K562 (cell line): ENCODE data around the gene ACBD4. TPM values are rescaled to one million over a fixed set of nuclear protein-coding genes. Genes with fewer than 3 reads are reported as not detected.

Experiments
- ATF3 ChIP-seq, 2 experiments: fragments of 450-650 bp in 1 of 2; sonication (generic) in 1 of 2; formaldehyde crosslinking in 1 of 2; IDR thresholded peaks in 1 of 2; conservative IDR thresholded peaks in 1 of 2; 2 replicates each; pipeline versions ENCODE4 v1.6.1 to v1.8.1; 2016 to 2023; ENCODE audit warnings: mild to moderate bottlenecking in 2 of 2, moderate library complexity in 2 of 2, inconsistent platforms in 1 of 2, missing genetic modification reagents in 1 of 2
- CBX5 ChIP-seq: IDR thresholded peaks from 2 replicates; pipeline ENCODE4 v1.6.1; 2014; ENCODE audit warnings: low read depth, borderline replicate concordance
- E2F3 ChIP-seq: fragments of 250-450 bp; sonication (Bioruptor Pico); IDR thresholded peaks from 2 replicates; pipeline ENCODE4 v1.4.0; 2020; ENCODE audit warnings: mild to moderate bottlenecking
- HDAC2 ChIP-seq: fragments of 450-650 bp; IDR thresholded peaks from 2 replicates; pipeline ENCODE4 v1.6.1; 2016; ENCODE audit warnings: mild to moderate bottlenecking
- KDM5B ChIP-seq: fragments of 200-600 bp; sonication (generic); IDR thresholded peaks from 2 replicates; pipeline ENCODE4 v1.6.1; 2012; ENCODE audit warnings: low read depth, mild to moderate bottlenecking, moderate library complexity, low read length, control low read depth, inconsistent platforms; ENCODE audit not compliant: insufficient replicate concordance
- MAFG ChIP-seq: fragments of 450-650 bp; conservative IDR thresholded peaks from 2 replicates; pipeline ENCODE4 v1.6.1; 2016; ENCODE audit warnings: missing genetic modification characterization, missing compliant biosample characterization
- MXI1 ChIP-seq: IDR thresholded peaks from 2 replicates; pipeline ENCODE4 v1.6.1; 2011; ENCODE audit warnings: low read depth, mild to moderate bottlenecking, improper control_type of control experiment, low read length
- NR4A1 ChIP-seq, 2 experiments: fragments of 250-450 bp in 1 of 2; fragments of 450-650 bp in 1 of 2; sonication (Bioruptor Pico) in 1 of 2; IDR thresholded peaks; 2 replicates each; pipeline versions ENCODE4 v1.4.0 to v1.6.1; 2016 to 2020; ENCODE audit warnings: mild to moderate bottlenecking in 2 of 2, missing compliant biosample characterization in 1 of 2, missing genetic modification characterization in 1 of 2, moderate library complexity in 1 of 2
- PRPF4 ChIP-seq: fragments of 200-400 bp; formaldehyde crosslinking; IDR thresholded peaks from one replicate; pipeline ENCODE4 v1.6.1; 2017; ENCODE audit warnings: low read length, low read depth, mild to moderate bottlenecking; ENCODE audit not compliant: insufficient read depth, poor library complexity, severe bottlenecking
- RBM39 ChIP-seq: fragments of 200-400 bp; formaldehyde crosslinking; optimal IDR thresholded peaks from 2 replicates; pipeline ENCODE3; 2018; ENCODE audit warnings: low read depth, low read length
- RFX7 ChIP-seq: fragments of 250-450 bp; sonication (Bioruptor Pico); IDR thresholded peaks from 2 replicates; pipeline ENCODE4 v1.5.1; 2021; ENCODE audit warnings: mild to moderate bottlenecking
- STAT5A ChIP-seq: IDR thresholded peaks from 2 replicates; pipeline ENCODE4 v1.6.1; 2012; ENCODE audit warnings: low read length, inconsistent platforms, borderline replicate concordance
- TRIM24 ChIP-seq, 2 experiments: fragments of 450-650 bp; IDR thresholded peaks; 2 replicates each; pipeline ENCODE4 v1.6.1; 2016
- ZFP36 ChIP-seq: fragments of 150-350 bp; IDR thresholded peaks from 2 replicates; pipeline ENCODE4 v1.6.1; 2018; ENCODE audit warnings: low read length, low read depth; ENCODE audit not compliant: partially characterized antibody
- ZNF395 ChIP-seq: fragments of 200-800 bp; sonication (Bioruptor generic); IDR thresholded peaks from 2 replicates; pipeline ENCODE4 v1.6.1; 2017; ENCODE audit warnings: missing genetic modification characterization, missing compliant biosample characterization
- ZNF445 ChIP-seq: fragments of 250-450 bp; sonication (Bioruptor Pico); IDR thresholded peaks from 2 replicates; pipeline ENCODE4 v1.4.0; 2020; ENCODE audit warnings: low read depth, mild to moderate bottlenecking, moderate library complexity
- polyA plus RNA-seq, 8 experiments: library from polyadenylated mRNA; depleted of rRNA in 4 of 8; stranded (reverse) in 5 of 8; unstranded in 3 of 8; fragments of >200 nt; fragmentation: Nextera tagmentation in 2 of 8; fragmentation: Illumina TruSeq in 1 of 8; extraction: Ambion mirVana in 2 of 8; extraction: Trizol in 1 of 8; gene quantifications; 2 replicates each; pipeline versions ENCODE4 v1.2.1 to v1.2.3, GENCODE V29; 2011 to 2014; ENCODE audit warnings: inconsistent platforms in 1 of 8, missing spikeins in 1 of 8
- total RNA-seq, 7 experiments: library from RNA; depleted of rRNA in 6 of 7; stranded (reverse); fragments of >200 nt in 6 of 7; fragmentation: Illumina TruSeq in 2 of 7; extraction: Trizol in 2 of 7; gene quantifications; 2 replicates each; pipeline versions ENCODE4 v1.2.1 to v1.2.3, GENCODE V29; 2011 to 2021; ENCODE audit warnings: low replicate concordance in 1 of 7
- TF ChIP-seq, protein P1 (sequence below): fragments of 250-450 bp; sonication (Bioruptor Pico); IDR thresholded peaks from 2 replicates; pipeline ENCODE4 v1.5.0; 2020; ENCODE audit warnings: mild to moderate bottlenecking, borderline replicate concordance
- TF ChIP-seq, protein P2 (sequence below): fragments of 250-450 bp; sonication (Bioruptor Pico); IDR thresholded peaks from 2 replicates; pipeline ENCODE4 v1.8.0; 2022; ENCODE audit warnings: inconsistent platforms
- TF ChIP-seq, protein P3 (sequence below): fragments of 450-650 bp; IDR thresholded peaks from 2 replicates; pipeline ENCODE4 v1.6.1; 2016

ACBD4 gene
- total and polyA plus RNA-seq, 9 of the 15 experiments (the other 6 are each of a cell fraction or from before 2014, with no cell fraction given), result 0.14 to 6.9 (median 4.6) TPM

DNA sequence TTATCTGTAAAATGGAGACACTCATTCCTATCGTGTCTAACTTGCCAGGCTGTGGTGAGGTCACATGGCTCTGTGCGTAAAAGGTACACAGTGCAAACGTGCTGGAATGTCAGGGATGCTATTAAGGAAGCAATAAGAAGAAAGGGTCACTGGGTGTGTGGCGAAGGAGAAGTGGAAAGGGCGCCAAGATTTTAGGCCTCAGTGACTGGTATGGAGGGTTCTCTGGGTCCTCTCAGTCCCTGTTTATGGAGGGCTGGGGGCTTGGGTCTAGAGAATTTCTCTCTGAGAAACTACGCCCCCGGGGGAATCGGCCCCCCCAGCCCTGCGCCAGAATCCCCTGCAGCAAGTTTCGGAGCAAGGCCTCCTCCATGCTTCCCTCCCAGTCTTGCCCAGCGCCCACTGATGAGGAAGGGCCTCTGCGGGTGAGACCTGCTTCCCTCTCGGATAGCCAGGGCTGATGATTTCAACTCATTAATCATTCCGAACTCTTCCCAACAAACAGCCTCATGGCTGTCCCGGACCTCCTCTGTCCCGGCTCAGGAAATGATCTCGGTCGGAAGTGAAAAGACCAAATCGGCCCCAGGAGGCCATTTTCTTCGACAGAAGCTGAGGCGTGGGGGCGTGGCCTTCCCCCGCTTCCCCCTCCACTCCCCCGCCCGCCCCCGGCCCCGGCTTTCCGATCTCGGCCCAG lies 11.5 kb downstream of the ACBD4 start (continued):
- TF ChIP-seq, protein P1, sequence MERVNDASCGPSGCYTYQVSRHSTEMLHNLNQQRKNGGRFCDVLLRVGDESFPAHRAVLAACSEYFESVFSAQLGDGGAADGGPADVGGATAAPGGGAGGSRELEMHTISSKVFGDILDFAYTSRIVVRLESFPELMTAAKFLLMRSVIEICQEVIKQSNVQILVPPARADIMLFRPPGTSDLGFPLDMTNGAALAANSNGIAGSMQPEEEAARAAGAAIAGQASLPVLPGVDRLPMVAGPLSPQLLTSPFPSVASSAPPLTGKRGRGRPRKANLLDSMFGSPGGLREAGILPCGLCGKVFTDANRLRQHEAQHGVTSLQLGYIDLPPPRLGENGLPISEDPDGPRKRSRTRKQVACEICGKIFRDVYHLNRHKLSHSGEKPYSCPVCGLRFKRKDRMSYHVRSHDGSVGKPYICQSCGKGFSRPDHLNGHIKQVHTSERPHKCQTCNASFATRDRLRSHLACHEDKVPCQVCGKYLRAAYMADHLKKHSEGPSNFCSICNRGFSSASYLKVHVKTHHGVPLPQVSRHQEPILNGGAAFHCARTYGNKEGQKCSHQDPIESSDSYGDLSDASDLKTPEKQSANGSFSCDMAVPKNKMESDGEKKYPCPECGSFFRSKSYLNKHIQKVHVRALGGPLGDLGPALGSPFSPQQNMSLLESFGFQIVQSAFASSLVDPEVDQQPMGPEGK (CRISPR knock-in tag), result 0 out of 2 replicates have a peak, but pooled peaks have one; percentile 39
- TF ChIP-seq KDM5B (peak; percentile 43), STAT5A (no peak; the same call in 1 of the 2 replicates), ZNF395 (CRISPR knock-in tag) (peak; percentile 96), MAFG (tag) (no peak), ZNF445 (CRISPR knock-in tag) (0 out of 2 replicates have a peak, but pooled peaks have one; percentile 64), ATF3 (IDR thresholded peaks at IDR 0.05) (peak; percentile 58; the same call in 1 of the 2 replicates), ATF3 (CRISPR knock-in tag; conservative IDR thresholded peaks at IDR 0.05) (no peak), ZFP36 (peak; percentile 31), CBX5 (no peak), PRPF4 (no peak), NR4A1 (CRISPR knock-in tag; IDR thresholded peaks at IDR 0.05) (no peak), NR4A1 (tag; IDR thresholded peaks at IDR 0.05) (peak; percentile 92), RFX7 (no peak; the same call in 1 of the 2 replicates), HDAC2 (peak; percentile 30; the same call in 1 of the 2 replicates), MXI1 (no peak), TRIM24 (IDR thresholded peaks at IDR 0.05) (no peak), RBM39 (peak; percentile 7), E2F3 (CRISPR knock-in tag) (peak; percentile 88)
- TF ChIP-seq, protein P2, sequence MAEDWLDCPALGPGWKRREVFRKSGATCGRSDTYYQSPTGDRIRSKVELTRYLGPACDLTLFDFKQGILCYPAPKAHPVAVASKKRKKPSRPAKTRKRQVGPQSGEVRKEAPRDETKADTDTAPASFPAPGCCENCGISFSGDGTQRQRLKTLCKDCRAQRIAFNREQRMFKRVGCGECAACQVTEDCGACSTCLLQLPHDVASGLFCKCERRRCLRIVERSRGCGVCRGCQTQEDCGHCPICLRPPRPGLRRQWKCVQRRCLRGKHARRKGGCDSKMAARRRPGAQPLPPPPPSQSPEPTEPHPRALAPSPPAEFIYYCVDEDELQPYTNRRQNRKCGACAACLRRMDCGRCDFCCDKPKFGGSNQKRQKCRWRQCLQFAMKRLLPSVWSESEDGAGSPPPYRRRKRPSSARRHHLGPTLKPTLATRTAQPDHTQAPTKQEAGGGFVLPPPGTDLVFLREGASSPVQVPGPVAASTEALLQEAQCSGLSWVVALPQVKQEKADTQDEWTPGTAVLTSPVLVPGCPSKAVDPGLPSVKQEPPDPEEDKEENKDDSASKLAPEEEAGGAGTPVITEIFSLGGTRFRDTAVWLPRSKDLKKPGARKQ, result no peak
- TF ChIP-seq, protein P3, sequence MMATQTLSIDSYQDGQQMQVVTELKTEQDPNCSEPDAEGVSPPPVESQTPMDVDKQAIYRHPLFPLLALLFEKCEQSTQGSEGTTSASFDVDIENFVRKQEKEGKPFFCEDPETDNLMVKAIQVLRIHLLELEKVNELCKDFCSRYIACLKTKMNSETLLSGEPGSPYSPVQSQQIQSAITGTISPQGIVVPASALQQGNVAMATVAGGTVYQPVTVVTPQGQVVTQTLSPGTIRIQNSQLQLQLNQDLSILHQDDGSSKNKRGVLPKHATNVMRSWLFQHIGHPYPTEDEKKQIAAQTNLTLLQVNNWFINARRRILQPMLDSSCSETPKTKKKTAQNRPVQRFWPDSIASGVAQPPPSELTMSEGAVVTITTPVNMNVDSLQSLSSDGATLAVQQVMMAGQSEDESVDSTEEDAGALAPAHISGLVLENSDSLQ, result peak; percentile 0; the same call in 1 of the 2 replicates
